Effector memory CD8-positive, alpha-beta T cell (primary cell): ENCODE data around the gene ITGB2.
A peak's percentile ranks its signal among the peaks of the same experiment; 100 is the strongest.

ENCODE experiments used
- ATAC-seq: fragments of 150-1000 bp; cut with Tn5 transposase; replicated peaks from 2 replicates; pipeline ENCODE4 v1.10.0; 2021; ENCODE audit warnings: mild to moderate bottlenecking, moderate library complexity
- DNase-seq, 3 experiments: peaks; one replicate each; pipeline ENCODE4 v3.0.0; 2021
- H3K27ac Mint-ChIP-seq, 2 donors: one replicate each; pipeline ENCODE4 v1.8.0; 2022; ENCODE audit warnings: mild to moderate bottlenecking in 2 of 2, mixed read lengths in 2 of 2, moderate library complexity in 2 of 2
- H3K27me3 Mint-ChIP-seq, 2 donors: one replicate each; pipeline ENCODE4 v1.8.0; 2022; ENCODE audit warnings: mixed read lengths in 2 of 2
- H3K36me3 Mint-ChIP-seq: one replicate; pipeline ENCODE4 v1.8.0; 2022; ENCODE audit warnings: mild to moderate bottlenecking, moderate library complexity, mixed read lengths; ENCODE audit not compliant: insufficient read depth
- H3K4me1 Mint-ChIP-seq, 2 donors: one replicate each; pipeline ENCODE4 v1.8.0; 2022; ENCODE audit warnings: low read depth in 2 of 2, mixed read lengths in 2 of 2
- H3K4me3 Mint-ChIP-seq, 2 donors: one replicate each; pipeline ENCODE4 v1.8.0; 2022; ENCODE audit warnings: mild to moderate bottlenecking in 2 of 2, mixed read lengths in 2 of 2, moderate library complexity in 2 of 2
- H3K9me3 Mint-ChIP-seq, 2 donors: one replicate each; pipeline ENCODE4 v1.8.0; 2022; ENCODE audit warnings: mixed read lengths in 2 of 2

ITGB2 gene

GRCh38 chr21:44893948-44894656 is 26.6 kb downstream of the ITGB2 start:
- Mint-ChIP-seq H3K36me3 (peaks cover 74% of the 10 kb centered on the region), H3K27ac (peak overlapping the region in 1 of 2 donors; percentile 2), H3K4me1 (peaks cover 11 to 19% of the 10 kb centered on the region in 2 donors), H3K27me3 (no peaks in the 10 kb centered on the region), H3K4me3 (no peak overlapping the region), H3K9me3 (no peaks in the 10 kb centered on the region)
- no peak for DNase-seq
- ATAC-seq = no peak

DNA sequence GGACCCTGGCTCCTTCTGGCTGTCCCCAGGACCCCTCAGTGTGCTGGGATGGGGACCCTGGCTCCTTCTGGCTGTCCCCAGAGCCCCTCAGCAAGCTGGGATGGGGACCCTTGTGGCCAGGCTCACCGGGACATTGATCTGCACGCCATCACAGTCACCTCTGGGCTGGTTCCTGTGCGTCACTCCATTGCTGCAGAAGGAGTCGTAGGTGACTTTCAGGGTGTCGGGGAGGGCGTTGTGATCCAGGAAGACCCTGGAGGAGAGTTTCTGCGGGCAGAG is 27.5 kb downstream of the ITGB2 start:
- H3K27ac Mint-ChIP-seq = peak overlapping the region in 1 of 2 donors; percentile 2
- no peaks in the 10 kb centered on the region for H3K27me3 Mint-ChIP-seq
- peak; percentile 11 for ATAC-seq
- no peak for DNase-seq
- H3K9me3 Mint-ChIP-seq = no peaks in the 10 kb centered on the region
- H3K36me3 Mint-ChIP-seq = peaks cover 72% of the 10 kb centered on the region
- H3K4me3 Mint-ChIP-seq = no peak overlapping the region
- H3K4me1 Mint-ChIP-seq = peaks cover 11 to 19% of the 10 kb centered on the region in 2 donors

- H3K36me3 Mint-ChIP-seq = peaks cover 72% of the 10 kb centered on the region
- peak; percentile 91 for ATAC-seq
- DNase-seq = peak; percentile 76 to 78 (median 78)
- peak overlapping the region in 1 of 2 donors; percentile 2 for H3K27ac Mint-ChIP-seq
- H3K27me3 Mint-ChIP-seq = no peaks in the 10 kb centered on the region
- H3K9me3 Mint-ChIP-seq = no peaks in the 10 kb centered on the region
- H3K4me3 Mint-ChIP-seq = no peak overlapping the region
- H3K4me1 Mint-ChIP-seq = peaks cover 11 to 16% of the 10 kb centered on the region in 2 donors
These were observed 28.0 kb downstream of the ITGB2 start for GRCh38 chr21:44892536-44893277.

DNA sequence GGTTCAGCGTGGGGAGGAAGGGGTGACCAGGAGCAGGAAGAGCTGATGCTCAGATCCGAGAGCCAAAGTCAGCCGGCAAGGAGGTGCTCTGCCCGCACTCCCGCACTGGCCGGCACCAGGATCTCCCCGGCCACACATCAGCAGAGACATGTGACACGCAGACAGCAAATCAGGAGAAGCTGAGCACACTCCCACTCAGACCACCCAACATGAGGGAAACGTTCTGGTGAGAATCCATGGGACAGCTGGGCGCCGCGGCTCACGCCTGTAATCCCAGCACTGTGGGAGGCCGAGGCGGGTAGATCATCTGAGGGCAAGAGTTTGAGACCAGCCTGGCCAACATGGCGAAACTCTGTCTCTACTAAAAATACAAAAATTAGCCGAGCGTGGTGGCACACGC is 28.6 kb downstream of the ITGB2 start:
- no peaks in the 10 kb centered on the region for H3K27me3 Mint-ChIP-seq
- peak overlapping the region in 1 of 2 donors; percentile 2 for H3K27ac Mint-ChIP-seq
- ATAC-seq = no peak
- no peaks in the 10 kb centered on the region for H3K9me3 Mint-ChIP-seq
- peaks cover 75% of the 10 kb centered on the region for H3K36me3 Mint-ChIP-seq
- no peak for DNase-seq
- H3K4me3 Mint-ChIP-seq = no peak overlapping the region
- H3K4me1 Mint-ChIP-seq = peaks cover 11 to 22% of the 10 kb centered on the region in 2 donors

GRCh38 chr21:44891631-44892031 is 29.1 kb downstream of the ITGB2 start:
- Mint-ChIP-seq H3K27me3 (no peaks in the 10 kb centered on the region), H3K36me3 (peaks cover 76% of the 10 kb centered on the region), H3K9me3 (no peaks in the 10 kb centered on the region), H3K4me3 (no peak overlapping the region), H3K27ac (no peak overlapping the region), H3K4me1 (peaks cover 11 to 24% of the 10 kb centered on the region in 2 donors)
- DNase-seq = no peak
- ATAC-seq = no peak

- Mint-ChIP-seq H3K4me3 (no peak overlapping the region), H3K27me3 (no peaks in the 10 kb centered on the region), H3K4me1 (peaks cover 11 to 24% of the 10 kb centered on the region in 2 donors), H3K36me3 (peaks cover 80% of the 10 kb centered on the region), H3K9me3 (no peaks in the 10 kb centered on the region), H3K27ac (peak overlapping the region; percentile 76 to 83)
- DNase-seq (no peak), ATAC-seq (no peak)
These were observed 29.6 kb downstream of the ITGB2 start for GRCh38 chr21:44890961-44891541.

GRCh38 chr21:44890338-44890931 is 30.3 kb downstream of the ITGB2 start:
- Mint-ChIP-seq H3K36me3 (peaks cover 80% of the 10 kb centered on the region), H3K4me1 (peaks cover 11 to 24% of the 10 kb centered on the region in 2 donors), H3K27ac (peak overlapping the region; percentile 76 to 83), H3K27me3 (no peaks in the 10 kb centered on the region), H3K9me3 (no peaks in the 10 kb centered on the region), H3K4me3 (no peak overlapping the region)
- DNase-seq (no peak), ATAC-seq (no peak)

DNA sequence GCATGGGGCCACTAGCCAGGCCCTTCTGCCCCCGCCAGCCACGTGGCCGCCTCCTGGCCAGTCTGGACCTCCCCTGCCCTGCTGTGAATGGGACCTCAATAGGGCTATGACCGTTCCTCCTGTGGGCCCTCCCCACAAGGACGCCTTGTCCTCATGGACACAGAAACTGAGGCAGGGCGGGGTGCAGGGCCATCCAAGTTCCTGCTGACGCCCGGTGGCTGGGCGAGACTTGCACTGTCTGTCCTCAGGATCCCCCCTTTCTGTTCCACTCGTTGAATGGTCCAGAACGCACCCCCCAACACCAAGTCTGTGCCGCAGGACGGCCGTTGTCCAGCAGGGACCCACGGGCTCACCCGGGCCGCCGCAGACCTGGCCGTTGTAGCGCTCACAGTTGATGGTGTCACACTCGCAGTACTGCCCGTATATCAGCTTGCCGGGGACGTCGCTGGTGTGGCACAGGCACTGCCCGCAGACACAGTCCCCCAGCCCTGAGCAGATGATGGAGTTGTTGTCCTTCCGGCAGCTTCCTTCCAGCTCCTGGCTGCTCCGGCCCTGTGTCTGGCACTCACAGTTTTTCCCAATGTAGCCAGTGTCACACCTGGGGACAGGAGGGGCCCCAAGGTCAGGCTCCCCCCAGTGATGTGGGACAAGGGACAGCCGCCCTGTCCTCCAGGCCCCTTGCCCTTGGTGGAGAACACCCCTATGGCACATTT is 30.9 kb downstream of the ITGB2 start:
- no peak for DNase-seq
- H3K36me3 Mint-ChIP-seq = peaks cover 77% of the 10 kb centered on the region
- ATAC-seq = no peak
- no peak overlapping the region for H3K4me3 Mint-ChIP-seq
- H3K27ac Mint-ChIP-seq = peak overlapping the region in 1 of 2 donors; percentile 76
- peaks cover 11 to 24% of the 10 kb centered on the region in 2 donors for H3K4me1 Mint-ChIP-seq
- no peaks in the 10 kb centered on the region for H3K27me3 Mint-ChIP-seq
- no peaks in the 10 kb centered on the region for H3K9me3 Mint-ChIP-seq

- H3K4me3 Mint-ChIP-seq = no peak overlapping the region
- no peak for DNase-seq
- no peaks in the 10 kb centered on the region for H3K27me3 Mint-ChIP-seq
- H3K9me3 Mint-ChIP-seq = no peaks in the 10 kb centered on the region
- H3K27ac Mint-ChIP-seq = peak overlapping the region in 1 of 2 donors; percentile 76
- peaks cover 79% of the 10 kb centered on the region for H3K36me3 Mint-ChIP-seq
- H3K4me1 Mint-ChIP-seq = peaks cover 10 to 25% of the 10 kb centered on the region in 2 donors
- no peak for ATAC-seq
These were observed 31.8 kb downstream of the ITGB2 start for GRCh38 chr21:44888581-44889550.

DNA sequence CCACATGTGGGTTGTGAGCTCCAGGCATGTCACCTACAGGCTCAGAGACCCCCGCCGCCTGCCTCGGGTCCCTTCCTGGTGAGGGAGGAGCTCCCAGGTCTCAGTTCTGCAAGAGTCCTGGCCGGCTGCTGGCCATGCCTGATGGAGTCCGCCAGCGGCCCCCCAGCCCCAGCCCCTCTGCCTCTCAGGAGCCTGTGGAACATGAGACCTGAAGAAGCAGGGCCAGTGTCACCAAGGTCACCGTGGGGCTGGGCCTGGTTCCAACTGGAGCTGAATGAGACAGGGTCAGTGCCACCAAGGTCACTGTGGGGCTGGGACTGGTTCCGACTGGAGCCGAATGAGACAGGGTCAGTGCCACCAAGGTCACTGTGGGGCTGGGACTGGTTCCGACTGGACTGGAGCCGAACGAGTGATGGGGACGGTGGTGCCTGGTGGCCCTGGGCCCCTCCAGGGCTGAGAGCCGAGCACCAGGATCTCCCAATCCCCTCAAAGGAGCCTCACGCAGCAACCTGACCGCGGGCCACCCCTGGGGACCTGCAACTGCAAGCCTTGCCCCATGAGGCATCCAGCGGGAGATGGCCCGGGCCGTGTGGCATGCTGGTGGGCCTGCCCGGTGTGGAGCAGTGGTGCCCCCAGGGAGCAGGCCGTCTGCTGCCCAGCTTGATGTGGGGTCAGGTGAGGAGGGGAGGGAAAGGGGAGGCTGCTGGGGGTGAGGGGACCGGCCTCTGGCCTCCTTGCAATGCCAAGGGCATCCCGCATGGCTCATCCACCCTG is 32.7 kb downstream of the ITGB2 start:
- H3K4me3 Mint-ChIP-seq = no peak overlapping the region
- H3K27me3 Mint-ChIP-seq = no peaks in the 10 kb centered on the region
- ATAC-seq (no peak), DNase-seq (no peak)
- H3K9me3 Mint-ChIP-seq = no peaks in the 10 kb centered on the region
- peak overlapping the region in 1 of 2 donors; percentile 84 for H3K27ac Mint-ChIP-seq
- H3K4me1 Mint-ChIP-seq = peaks cover 6 to 20% of the 10 kb centered on the region in 2 donors
- peaks cover 71% of the 10 kb centered on the region for H3K36me3 Mint-ChIP-seq

GRCh38 chr21:44887126-44887806 is 33.4 kb downstream of the ITGB2 start:
- DNase-seq (no peak), ATAC-seq (no peak)
- Mint-ChIP-seq H3K27me3 (no peaks in the 10 kb centered on the region), H3K36me3 (peaks cover 64% of the 10 kb centered on the region), H3K9me3 (no peaks in the 10 kb centered on the region), H3K4me1 (peaks cover 0 to 18% of the 10 kb centered on the region in 2 donors), H3K4me3 (peak overlapping the region in 1 of 2 donors; percentile 10), H3K27ac (peak overlapping the region in 1 of 2 donors; percentile 84)
